H1 (cell line): ENCODE results near the gene NLRC3. TPM values are rescaled to one million over a fixed set of nuclear protein-coding genes. Genes with fewer than 3 reads are reported as not detected.

ENCODE experiments used
- CTCF ChIA-PET: fragments of 300-600 bp; sonication (Branson Sonifier 250); formaldehyde crosslinking; loops from one replicate; lab custom pipeline; 2021; ENCODE audit not compliant: partially characterized antibody; lab: Charles Lee
- POLR2A ChIA-PET: fragments of 300-600 bp; sonication (Branson Sonifier 250); formaldehyde crosslinking; loops from one replicate; lab custom pipeline; 2021; ENCODE audit warnings: inconsistent platforms; ENCODE audit not compliant: partially characterized antibody; lab: Charles Lee
- DNase-seq, 2 experiments: peaks; one replicate each; pipeline versions ENCODE4 v3.0.0 to v3.0.0-alpha.2; 2010 to 2022; ENCODE audit warnings: low spot score in 2 of 2, low read depth in 1 of 2, mixed read lengths in 1 of 2
- FAIRE-seq: peaks from 2 replicates; lab custom pipeline; 2011; peaks lifted over from hg19 to GRCh38; lab: Jason Lieb, UNC
- H2AFZ ChIP-seq: 2 replicates; pipeline ENCODE4 v1.8.1; 2012; ENCODE audit warnings: low read length, inconsistent platforms
- H2AK5ac ChIP-seq: 2 replicates; pipeline ENCODE4 v1.6.1; 2013; ENCODE audit warnings: low read depth, low read length
- H2BK120ac ChIP-seq: replicated peaks from 2 replicates; pipeline ENCODE3; 2013; ENCODE audit warnings: low read depth, low read length, inconsistent platforms
- H2BK12ac ChIP-seq: 2 replicates; pipeline ENCODE4 v1.6.1; 2013; ENCODE audit warnings: low read depth, low read length
- H2BK15ac ChIP-seq: 2 replicates; pipeline ENCODE4 v1.6.1; 2013; ENCODE audit warnings: low read length
- H2BK20ac ChIP-seq: 2 replicates; pipeline ENCODE4 v1.6.1; 2013; ENCODE audit warnings: low read length
- H2BK5ac ChIP-seq: 2 replicates; pipeline ENCODE4 v1.6.1; 2013; ENCODE audit warnings: low read depth, low read length
- H3K14ac ChIP-seq: 2 replicates; pipeline ENCODE4 v1.6.1; 2013; ENCODE audit warnings: inconsistent platforms; ENCODE audit not compliant: insufficient read length
- H3K18ac ChIP-seq: 2 replicates; pipeline ENCODE4 v1.6.1; 2013; ENCODE audit warnings: low read length; ENCODE audit errors: extremely low read depth
- H3K23ac ChIP-seq: 2 replicates; pipeline ENCODE4 v1.6.1; 2013; ENCODE audit warnings: inconsistent platforms; ENCODE audit not compliant: insufficient read length
- H3K23me2 ChIP-seq: 2 replicates; pipeline ENCODE4 v1.6.1; 2013; ENCODE audit warnings: low read depth, low read length
- H3K27ac ChIP-seq: 2 replicates; pipeline ENCODE4 v1.6.1; 2011; ENCODE audit warnings: low read depth, low read length, inconsistent platforms
- H3K27me3 ChIP-seq, 4 experiments: replicated peaks in 1 of 4; 1 replicate in 1 of 4; 2 replicates in 3 of 4; pipeline versions ENCODE4 v1.6.1 to v1.8.1; 2011 to 2013; ENCODE audit warnings: low read length in 3 of 4, mild to moderate bottlenecking in 3 of 4, inconsistent platforms in 2 of 4, mixed read lengths in 2 of 4, moderate library complexity in 1 of 4; ENCODE audit not compliant: control insufficient read depth in 3 of 4, insufficient read depth in 3 of 4; ENCODE audit errors: extremely low read depth in 1 of 4
- H3K36me3 ChIP-seq, 4 experiments: 2 replicates each; pipeline versions ENCODE4 v1.6.1 to v1.8.1; 2011 to 2013; ENCODE audit warnings: mild to moderate bottlenecking in 4 of 4, low read length in 3 of 4, moderate library complexity in 2 of 4, control low read depth in 1 of 4, inconsistent platforms in 1 of 4; ENCODE audit not compliant: insufficient read depth in 4 of 4, control insufficient read depth in 2 of 4
- H3K4ac ChIP-seq: replicated peaks from 2 replicates; pipeline ENCODE3; 2013; ENCODE audit warnings: low read length, low read depth, mixed read lengths, inconsistent platforms; ENCODE audit not compliant: insufficient read length
- H3K4me1 ChIP-seq, 4 experiments: replicated peaks in 1 of 4; 1 replicate in 1 of 4; 2 replicates in 3 of 4; pipeline versions ENCODE4 v1.6.1 to v1.8.1; 2011 to 2013; ENCODE audit warnings: low read length in 3 of 4, inconsistent platforms in 2 of 4, mixed read lengths in 1 of 4; ENCODE audit not compliant: insufficient read depth in 4 of 4, control insufficient read depth in 3 of 4
- H3K4me2 ChIP-seq, 2 experiments: 2 replicates each; pipeline versions ENCODE4 v1.6.1 to v1.8.1; 2011 to 2013; ENCODE audit warnings: low read depth in 2 of 2, low read length in 2 of 2, control low read depth in 1 of 2, inconsistent platforms in 1 of 2, mild to moderate bottlenecking in 1 of 2; ENCODE audit not compliant: insufficient read depth in 1 of 2
- H3K4me3 ChIP-seq, 4 experiments: fragments of 200-600, 300-600 bp in 1 of 4; sonication (generic), shearing (Covaris generic), sonication (Bioruptor Twin) in 1 of 4; 2 replicates each; pipeline versions ENCODE4 v1.5.1 to v1.8.1; 2011 to 2016; ENCODE audit warnings: low read length in 4 of 4, low read depth in 3 of 4, control low read depth in 2 of 4, inconsistent platforms in 2 of 4, mild to moderate bottlenecking in 2 of 4, mixed read lengths in 1 of 4, moderate library complexity in 1 of 4; ENCODE audit not compliant: insufficient read depth in 2 of 4; ENCODE audit errors: extremely low read depth in 1 of 4
- H3K56ac ChIP-seq: replicated peaks from 2 replicates; pipeline ENCODE3; 2013; ENCODE audit warnings: low read depth, mild to moderate bottlenecking, mixed read lengths, low read length, inconsistent platforms; ENCODE audit not compliant: insufficient read length
- H3K79me1 ChIP-seq: 2 replicates; pipeline ENCODE4 v1.6.1; 2013; ENCODE audit warnings: low read depth, low read length, control low read depth
- H3K79me2 ChIP-seq, 2 experiments: 2 replicates each; pipeline versions ENCODE4 v1.6.1 to v1.8.1; 2012 to 2013; ENCODE audit warnings: low read length in 2 of 2, mild to moderate bottlenecking in 2 of 2, inconsistent platforms in 1 of 2; ENCODE audit not compliant: insufficient read depth in 2 of 2, control insufficient read depth in 1 of 2
- H3K9ac ChIP-seq, 4 experiments: replicated peaks in 1 of 4; 1 replicate in 1 of 4; 2 replicates in 3 of 4; pipeline versions ENCODE4 v1.6.1 to v1.8.1; 2011 to 2013; ENCODE audit warnings: low read depth in 3 of 4, low read length in 3 of 4, control low read depth in 2 of 4, mild to moderate bottlenecking in 2 of 4, moderate library complexity in 2 of 4, inconsistent platforms in 1 of 4; ENCODE audit errors: extremely low read depth in 1 of 4
- H3K9me3 ChIP-seq, 2 experiments: 2 replicates each; pipeline versions ENCODE4 v1.6.1 to v1.8.1; 2012 to 2013; ENCODE audit warnings: mild to moderate bottlenecking in 2 of 2, moderate library complexity in 2 of 2, control low read depth in 1 of 2, inconsistent platforms in 1 of 2, low read depth in 1 of 2, low read length in 1 of 2, mixed read lengths in 1 of 2; ENCODE audit not compliant: insufficient read depth in 2 of 2
- H4K20me1 ChIP-seq, 2 experiments: replicated peaks in 1 of 2; 2 replicates each; pipeline versions ENCODE3 to v1.8.1; 2011 to 2013; ENCODE audit warnings: inconsistent platforms in 2 of 2, low read length in 2 of 2, mild to moderate bottlenecking in 1 of 2; ENCODE audit not compliant: insufficient read depth in 2 of 2, control insufficient read depth in 1 of 2
- H4K5ac ChIP-seq: 2 replicates; pipeline ENCODE4 v1.6.1; 2013; ENCODE audit warnings: low read length, low read depth, mixed read lengths, inconsistent platforms; ENCODE audit not compliant: insufficient read length
- H4K8ac ChIP-seq: 2 replicates; pipeline ENCODE4 v1.8.0; 2013; ENCODE audit warnings: mild to moderate bottlenecking, moderate library complexity, low read length, inconsistent platforms; ENCODE audit not compliant: insufficient read depth; ENCODE audit errors: extremely low read depth
- H4K91ac ChIP-seq: replicated peaks from 2 replicates; pipeline ENCODE3; 2013; ENCODE audit warnings: low read length, mixed read lengths, inconsistent platforms; ENCODE audit not compliant: insufficient read length
- EZH2 ChIP-seq: fragments of 200-600 bp; sonication (generic); IDR thresholded peaks from 2 replicates; pipeline ENCODE4 v1.7.1; 2012; ENCODE audit warnings: low read depth, mild to moderate bottlenecking, moderate library complexity, low read length, inconsistent platforms; ENCODE audit not compliant: severe bottlenecking
- KDM1A ChIP-seq: fragments of 200-600, 300-600 bp; sonication (generic); IDR thresholded peaks from 2 replicates; pipeline ENCODE4 v1.7.1; 2016; ENCODE audit warnings: mild to moderate bottlenecking, low read length, borderline replicate concordance
- POLR2A ChIP-seq, 2 experiments: IDR thresholded peaks; 1 replicate in 1 of 2; 2 replicates in 1 of 2; pipeline ENCODE4 v1.6.1; 2011; ENCODE audit warnings: low read depth in 2 of 2, low read length in 2 of 2, mild to moderate bottlenecking in 2 of 2; ENCODE audit errors: control extremely low read depth in 1 of 2
- WGBS, 2 experiments: shearing (Covaris generic) in 1 of 2; methylation state at CpG; one replicate each; pipeline versions ENCODE4 v1.1.6 to v1.1.7; 2013 to 2015; ENCODE audit warnings: low lambda C conversion rate in 2 of 2, mixed read lengths in 2 of 2, inconsistent platforms in 1 of 2, low coverage in 1 of 2, missing lambda C conversion rate in 1 of 2; ENCODE audit not compliant: insufficient replicate concordance in 2 of 2, insufficient coverage in 1 of 2, insufficient read length in 1 of 2; ENCODE audit errors: extremely low coverage in 1 of 2, missing lambda C conversion rate in 1 of 2; 5-methylcytosine and 5-hydroxymethylcytosine counted together
- polyA plus RNA-seq, 7 experiments: library from polyadenylated mRNA; depleted of rRNA in 3 of 7; stranded (reverse) in 5 of 7; unstranded in 2 of 7; fragments of >200 nt in 5 of 7; fragments of 200-250 nt in 2 of 7; gene quantifications; 1 replicate in 5 of 7; 2 replicates in 1 of 7; 4 replicates in 1 of 7; pipeline versions ENCODE4 v1.2.1 to v1.2.3, GENCODE V29; 2011 to 2013; ENCODE audit warnings: missing spikeins in 2 of 7, mixed read lengths in 2 of 7
- total RNA-seq: library from RNA; stranded (reverse); fragmentation: NEBNext Ultra II Directional; extraction: Animal tissue kit (Norgen Biotek cat#: 25700); gene quantifications from 2 replicates; pipeline ENCODE4 v1.2.1, GENCODE V29; 2021

NLRC3 gene
- total and polyA plus RNA-seq, 2 of the 8 experiments (the other 6 are each of a cell fraction or from before 2014, with no cell fraction given): 0.18 to 0.20 TPM

DNA sequence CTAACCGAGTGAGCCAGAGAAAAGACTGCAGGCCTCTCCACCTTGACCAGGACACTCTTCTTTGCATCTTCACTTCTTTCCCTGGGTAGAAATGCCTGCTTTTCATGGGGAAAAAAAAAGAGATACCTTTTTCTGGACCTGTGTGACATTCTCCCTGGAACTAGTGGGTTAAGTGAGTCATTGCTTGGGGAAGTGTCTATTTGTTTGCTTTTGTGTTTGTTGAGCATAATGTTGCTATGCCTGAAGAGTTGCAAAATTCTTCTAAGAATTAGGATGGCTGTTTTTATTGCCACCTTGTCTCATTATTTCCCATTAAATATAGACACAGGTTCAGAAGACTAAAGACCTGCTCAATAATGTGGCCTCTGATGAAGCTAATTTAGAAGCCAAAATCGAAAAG is 57.6 kb downstream of the NLRC3 start:
- Histone ChIP-seq H2BK5ac (no peak overlapping the region), H4K5ac (no peak overlapping the region), H3K4me2 (no peak overlapping the region), H3K4me1 (no peaks in the 10 kb centered on the region), H3K79me1 (no peaks in the 10 kb centered on the region), H3K27me3 (no peaks in the 10 kb centered on the region), H4K8ac (no peak overlapping the region), H2AK5ac (no peak overlapping the region), H4K20me1 (no peaks in the 10 kb centered on the region), H3K14ac (no peak overlapping the region), H3K79me2 (no peaks in the 10 kb centered on the region), H3K56ac (no peak overlapping the region), H2BK20ac (no peak overlapping the region), H3K36me3 (peaks cover 0 to 25% (median 11%) of the 10 kb centered on the region in 4 experiments; a peak in 5 of 8 replicates), H3K4ac (no peak overlapping the region), H3K23ac (no peak overlapping the region), H3K27ac (no peak overlapping the region), H2BK120ac (no peak overlapping the region), H2BK12ac (no peak overlapping the region), H3K9ac (no peak overlapping the region), H3K18ac (no peak overlapping the region), H3K4me3 (no peak overlapping the region), H4K91ac (no peak overlapping the region), H2AFZ (no peak overlapping the region), H3K23me2 (no peaks in the 10 kb centered on the region), H2BK15ac (no peak overlapping the region), H3K9me3 (no peaks in the 10 kb centered on the region)
- CTCF ChIA-PET: interaction anchor here (0.8 to 1.3 kb wide), 5 partner anchors 7 to 253 kb away, joined by 3 to 4 read pairs (median 3); no protein-coding TSS in a partner anchor
- POLR2A ChIA-PET: no interaction called here
- no peak for DNase-seq
- WGBS, 2 experiments: 86% methylated on average over 2 of the region's 2 CpGs; no CpG with 5 or more reads in 1 of the 2 experiments
- FAIRE-seq: no peak
- TF ChIP-seq EZH2 (no peak), KDM1A (no peak), POLR2A (IDR thresholded peaks at IDR 0.05; ENCODE audit: control extremely low read depth in 1 of 2, low read depth in 2 of 2, low read length in 2 of 2) (no peak)
